ENCODE data around the gene ZNF45.
"Not testable (repeated sequence)": the region's sequence is repeated elsewhere in the genome, so short reads cannot be mapped to it uniquely, and the experiment has no call there.

DNA sequence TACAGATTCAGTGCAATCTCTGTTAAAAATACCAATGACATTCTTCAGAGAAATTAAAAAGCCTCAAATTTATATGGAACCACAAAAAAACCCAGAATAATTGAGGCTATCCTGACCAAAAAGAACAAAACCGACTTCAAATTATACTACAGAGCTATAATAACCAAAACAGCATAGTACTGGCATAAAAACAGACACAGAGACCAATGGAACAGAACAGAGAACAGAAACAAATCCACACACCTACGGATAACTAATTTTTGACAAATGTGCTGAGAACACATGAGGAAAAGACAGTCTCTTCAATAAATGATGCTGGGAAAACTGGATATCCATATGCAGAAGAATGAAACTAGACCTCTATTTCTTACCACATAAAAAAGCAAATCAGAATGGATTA is 14.7 kb upstream of the ZNF45 start:
- TF ChIP-seq, protein P1, sequence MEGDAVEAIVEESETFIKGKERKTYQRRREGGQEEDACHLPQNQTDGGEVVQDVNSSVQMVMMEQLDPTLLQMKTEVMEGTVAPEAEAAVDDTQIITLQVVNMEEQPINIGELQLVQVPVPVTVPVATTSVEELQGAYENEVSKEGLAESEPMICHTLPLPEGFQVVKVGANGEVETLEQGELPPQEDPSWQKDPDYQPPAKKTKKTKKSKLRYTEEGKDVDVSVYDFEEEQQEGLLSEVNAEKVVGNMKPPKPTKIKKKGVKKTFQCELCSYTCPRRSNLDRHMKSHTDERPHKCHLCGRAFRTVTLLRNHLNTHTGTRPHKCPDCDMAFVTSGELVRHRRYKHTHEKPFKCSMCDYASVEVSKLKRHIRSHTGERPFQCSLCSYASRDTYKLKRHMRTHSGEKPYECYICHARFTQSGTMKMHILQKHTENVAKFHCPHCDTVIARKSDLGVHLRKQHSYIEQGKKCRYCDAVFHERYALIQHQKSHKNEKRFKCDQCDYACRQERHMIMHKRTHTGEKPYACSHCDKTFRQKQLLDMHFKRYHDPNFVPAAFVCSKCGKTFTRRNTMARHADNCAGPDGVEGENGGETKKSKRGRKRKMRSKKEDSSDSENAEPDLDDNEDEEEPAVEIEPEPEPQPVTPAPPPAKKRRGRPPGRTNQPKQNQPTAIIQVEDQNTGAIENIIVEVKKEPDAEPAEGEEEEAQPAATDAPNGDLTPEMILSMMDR (IDR thresholded peaks at IDR 0.05) = not testable (repeated sequence)
- TF ChIP-seq POLR2A (IDR thresholded peaks at IDR 0.05) = not testable (repeated sequence)
